MCF 10A (cell line): ENCODE data around the gene BANF2. TPM values are rescaled to one million over a fixed set of nuclear protein-coding genes. Genes with fewer than 3 reads are reported as not detected.
A peak's percentile ranks its signal among the peaks of the same experiment; 100 is the strongest.

Experiments used
- BruUV-seq: library from RNA; stranded (reverse); fragments of 400-500 nt; replicated peaks from 2 replicates; lab custom pipeline; 2021; lab: Mats Ljungman, UMichigan
- CTCF ChIA-PET: fragments of 300-600 bp; sonication (Branson Sonifier 250); formaldehyde crosslinking; extraction: SDS; loops from one replicate; lab custom pipeline; 2021; ENCODE audit warnings: antibody characterized with exemption, inconsistent platforms; lab: Yijun Ruan, JAX
- POLR2A ChIA-PET: fragments of 300-600, 350-650 bp; sonication (Branson Sonifier 250); formaldehyde crosslinking; extraction: SDS; loops from one replicate; lab custom pipeline; 2020; ENCODE audit warnings: antibody characterized with exemption, inconsistent platforms; lab: Yijun Ruan, JAX
- DNase-seq: peaks from one replicate; pipeline ENCODE4 v3.0.0-alpha.2; 2018; ENCODE audit not compliant: unreplicated experiment
- H3K27ac Mint-ChIP-seq: one replicate; pipeline ENCODE4 v1.8.0; 2022; ENCODE audit warnings: mild to moderate bottlenecking, low read depth, mixed read lengths; ENCODE audit not compliant: unreplicated experiment
- H3K27me3 Mint-ChIP-seq: one replicate; pipeline ENCODE4 v1.8.0; 2022; ENCODE audit warnings: mixed read lengths; ENCODE audit not compliant: insufficient read depth, unreplicated experiment
- H3K36me3 Mint-ChIP-seq: one replicate; pipeline ENCODE4 v1.8.0; 2022; ENCODE audit warnings: mild to moderate bottlenecking, moderate library complexity, mixed read lengths; ENCODE audit not compliant: insufficient read depth, unreplicated experiment
- H3K4me1 Mint-ChIP-seq: one replicate; pipeline ENCODE4 v1.8.0; 2022; ENCODE audit warnings: mixed read lengths; ENCODE audit not compliant: insufficient read depth, unreplicated experiment
- H3K4me3 Mint-ChIP-seq: one replicate; pipeline ENCODE4 v1.8.0; 2022; ENCODE audit warnings: mild to moderate bottlenecking, moderate library complexity, mixed read lengths; ENCODE audit not compliant: unreplicated experiment
- H3K9me3 Mint-ChIP-seq: one replicate; pipeline ENCODE4 v1.8.0; 2022; ENCODE audit warnings: mixed read lengths; ENCODE audit not compliant: unreplicated experiment
- CTCF ChIP-seq: fragments of 200-600 bp; IDR thresholded peaks from one replicate; pipeline ENCODE4 v1.8.0; 2022; ENCODE audit warnings: antibody characterized with exemption, mild to moderate bottlenecking; ENCODE audit not compliant: unreplicated experiment
- intact Hi-C: fragments of 100-400 bp; cut with micrococcal nuclease; formaldehyde crosslinking; loops from 2 replicates; pipeline ENCODE4 v1.14.1; 2022
- total RNA-seq: library from RNA; stranded (reverse); gene quantifications from 2 replicates; pipeline ENCODE4 v1.2.3, GENCODE V29; 2022

BANF2 gene
- total RNA-seq, 1 experiment from 2014 or later = not detected

DNA sequence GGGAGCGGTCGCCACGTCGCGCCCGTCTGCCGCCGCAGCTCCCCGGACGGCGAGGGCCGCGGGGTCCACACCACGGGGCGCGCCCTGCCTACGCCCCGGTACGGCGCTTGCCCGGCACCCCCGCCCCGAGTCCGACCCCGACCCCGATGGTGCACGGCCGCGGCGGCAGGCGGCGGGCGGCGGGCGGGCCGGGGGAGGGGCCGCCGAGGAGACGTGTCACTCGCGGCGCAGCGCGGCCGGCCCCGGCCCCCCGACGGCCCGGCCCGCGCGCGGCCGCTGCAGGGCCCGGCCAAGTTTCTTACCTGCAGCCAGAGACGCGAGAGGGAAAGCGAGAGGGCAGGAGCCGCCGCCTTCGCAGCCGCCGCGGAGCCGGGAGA, 18.1 kb upstream of the BANF2 start:
- Mint-ChIP-seq H3K4me1 (peaks cover 11% of the 10 kb centered on the region), H3K36me3 (peaks cover 10% of the 10 kb centered on the region), H3K27ac (peak overlapping the region; percentile 61), H3K4me3 (peak overlapping the region; percentile 81), H3K27me3 (peaks cover 36% of the 10 kb centered on the region), H3K9me3 (peaks cover 8% of the 10 kb centered on the region)
- intact Hi-C loops = loop anchor here (1.0 to 10.0 kb wide), 5 partner anchors 144 to 603 kb away; partner anchors contain the start of gene ZNF133
- TF ChIP-seq CTCF = no peak
- ChIA-PET CTCF (interaction anchor here (0.6 to 6.6 kb wide), 33 partner anchors 10 to 685 kb away, joined by 3 to 156 read pairs (median 4); no protein-coding TSS in a partner anchor), POLR2A (interaction anchor here (0.6 to 5.2 kb wide), 31 partner anchors 9 to 825 kb away, joined by 3 to 72 read pairs (median 4); partner anchors contain the start of genes BFSP1, DSTN, MGME1 and SNX5)
- no peak for DNase-seq
- BruUV-seq = no TSS peak

GRCh38 chr20:17682103-17682888, 17.5 kb upstream of the BANF2 start, which contains the start of gene RRBP1:
TSS of gene RRBP1 (minus strand) at chr20:17682242. CDS start at chr20:17660507, 21,735 bp downstream.
- POLR2A ChIA-PET = interaction anchor here (0.5 to 5.2 kb wide), 35 partner anchors 8 to 825 kb away, joined by 3 to 72 read pairs (median 4); partner anchors contain the start of genes BFSP1, DSTN, MGME1 and SNX5
- peak within 1 kb of the TSS; percentile 61 for H3K27ac Mint-ChIP-seq
- no TSS peak for BruUV-seq
- peaks cover 14% of the 10 kb centered on the region for H3K9me3 Mint-ChIP-seq
- DNase-seq = peak; percentile 97
- intact Hi-C loops = loop anchor here (1.0 to 10.0 kb wide), 2 partner anchors 145 to 603 kb away; partner anchors contain the start of gene ZNF133
- peak; percentile 65 for TF ChIP-seq CTCF
- peak within 1 kb of the TSS; percentile 81 for H3K4me3 Mint-ChIP-seq
- peaks cover 8% of the 10 kb centered on the region for H3K36me3 Mint-ChIP-seq
- H3K4me1 Mint-ChIP-seq = peaks cover 11% of the 10 kb centered on the region
- CTCF ChIA-PET = interaction anchor here (0.6 to 6.6 kb wide), 47 partner anchors 9 to 1565 kb away, joined by 3 to 156 read pairs (median 4); partner anchors contain the start of gene BANF2
- H3K27me3 Mint-ChIP-seq = peaks cover 41% of the 10 kb centered on the region

DNA sequence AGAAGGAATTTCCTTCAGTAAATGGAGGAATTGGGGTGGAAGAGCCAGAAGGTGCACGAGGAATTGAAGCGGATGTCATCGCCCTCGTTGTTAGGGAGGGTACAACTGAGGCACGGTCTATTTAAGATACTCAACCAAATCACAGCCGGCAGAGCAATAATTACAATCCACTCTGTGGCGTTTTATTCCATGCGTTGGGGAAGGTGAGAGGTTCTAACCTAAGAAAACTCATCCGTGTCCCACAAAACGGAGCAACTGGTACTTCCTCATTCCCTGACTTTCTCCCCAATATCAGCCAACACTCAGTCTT, 16.9 kb upstream of the BANF2 start:
- no peak overlapping the region for H3K27ac Mint-ChIP-seq
- BruUV-seq = TSS peak; percentile 50

More for the DNA sequence above, 16.9 kb upstream of the BANF2 start:
- intact Hi-C loops = loop anchor here (1.0 to 10.0 kb wide), 2 partner anchors 146 to 602 kb away; partner anchors contain the start of gene ZNF133
- no peak for TF ChIP-seq CTCF
- ChIA-PET CTCF (interaction anchor here (0.6 to 6.6 kb wide), 32 partner anchors 9 to 357 kb away, joined by 3 to 156 read pairs (median 4); partner anchors contain the start of gene BANF2), POLR2A (interaction anchor here (0.5 to 5.2 kb wide), 25 partner anchors 8 to 824 kb away, joined by 3 to 72 read pairs (median 4); partner anchors contain the start of genes DSTN, MGME1, SNX5 and ZNF133)
- peaks cover 11% of the 10 kb centered on the region for H3K4me1 Mint-ChIP-seq
- H3K36me3 Mint-ChIP-seq = peaks cover 5% of the 10 kb centered on the region
- H3K9me3 Mint-ChIP-seq = peaks cover 20% of the 10 kb centered on the region
- peaks cover 47% of the 10 kb centered on the region for H3K27me3 Mint-ChIP-seq
- H3K4me3 Mint-ChIP-seq = peak overlapping the region; percentile 81
- no peak for DNase-seq
